ENCODE measurements around the gene GTF3C2.

GTF3C2 gene

GRCh38 chr2:27356382-27357181, at the start of gene GTF3C2:
Gene GTF3C2 (minus strand): TSS chr2:27356764. CDS start chr2:27343554, 13,210 bp downstream.
- DNase-seq (ENCODE audit: low spot score): peak; percentile 97

GRCh38 chr2:27400348-27401135, 44.0 kb upstream of the GTF3C2 start:
- DNase-seq (ENCODE audit: low spot score): no peak

GRCh38 chr2:27398962-27399361, 42.4 kb upstream of the GTF3C2 start:
- DNase-seq (ENCODE audit: low spot score): no peak

- no peak for DNase-seq (ENCODE audit: low spot score)
These were observed 36.7 kb upstream of the GTF3C2 start for GRCh38 chr2:27393225-27393624.

GRCh38 chr2:27390822-27391679, 34.5 kb upstream of the GTF3C2 start:
- no peak for DNase-seq (ENCODE audit: low spot score)

GRCh38 chr2:27381577-27382181, 25.1 kb upstream of the GTF3C2 start:
- DNase-seq (ENCODE audit: low spot score): no peak

GRCh38 chr2:27380626-27381545, 24.3 kb upstream of the GTF3C2 start, which contains the start of gene ZNF513:
Gene ZNF513 (minus strand): TSS chr2:27380734. CDS start chr2:27380526, 208 bp downstream.
- DNase-seq (ENCODE audit: low spot score): peak; percentile 98

GRCh38 chr2:27379836-27380625, 23.5 kb upstream of the GTF3C2 start:
- DNase-seq (ENCODE audit: low spot score): peak; percentile 17

- no peak for DNase-seq (ENCODE audit: low spot score)
These were observed 22.8 kb upstream of the GTF3C2 start for GRCh38 chr2:27379383-27379835.

GRCh38 chr2:27378809-27379290, 22.3 kb upstream of the GTF3C2 start:
- no peak for DNase-seq (ENCODE audit: low spot score)

- peak; percentile 24 for DNase-seq (ENCODE audit: low spot score)
These were observed 21.7 kb upstream of the GTF3C2 start for GRCh38 chr2:27378096-27378808.

GRCh38 chr2:27377618-27378095, 21.1 kb upstream of the GTF3C2 start:
- DNase-seq (ENCODE audit: low spot score): no peak

GRCh38 chr2:27376866-27377617, 20.5 kb upstream of the GTF3C2 start:
- DNase-seq (ENCODE audit: low spot score): no peak

- DNase-seq (ENCODE audit: low spot score): no peak
These were observed 19.7 kb upstream of the GTF3C2 start for GRCh38 chr2:27376151-27376865.

- DNase-seq (ENCODE audit: low spot score): no peak
These were observed 19.0 kb upstream of the GTF3C2 start for GRCh38 chr2:27375513-27376099.

GRCh38 chr2:27373567-27373966, 17.0 kb upstream of the GTF3C2 start:
- DNase-seq (ENCODE audit: low spot score): no peak

- no peak for DNase-seq (ENCODE audit: low spot score)
These were observed 16.4 kb upstream of the GTF3C2 start for GRCh38 chr2:27372937-27373336.
